K562 (cell line): ENCODE measurements around the gene ALKBH3. TPM values are rescaled to one million over a fixed set of nuclear protein-coding genes. Genes with fewer than 3 reads are reported as not detected.

Source experiments
- ARID1B ChIP-seq: fragments of 450-650 bp; IDR thresholded peaks from 2 replicates; pipeline ENCODE4 v1.6.1; 2016; ENCODE audit warnings: antibody characterized with exemption, mild to moderate bottlenecking, inconsistent platforms
- BACH1 ChIP-seq: fragments of 200-800 bp; sonication (Bioruptor generic); IDR thresholded peaks from 2 replicates; pipeline ENCODE4 v1.6.1; 2016; ENCODE audit warnings: missing genetic modification characterization, missing compliant biosample characterization
- DIDO1 ChIP-seq: fragments of 450-650 bp; IDR thresholded peaks from 2 replicates; pipeline ENCODE4 v1.6.1; 2016; ENCODE audit warnings: low read depth, missing biosample characterization, missing genetic modification characterization
- DMBX1 ChIP-seq: fragments of 250-450 bp; sonication (Bioruptor Pico); IDR thresholded peaks from 2 replicates; pipeline ENCODE4 v1.8.0; 2022; ENCODE audit warnings: inconsistent platforms, mild to moderate bottlenecking, moderate library complexity, borderline replicate concordance
- ETV1 ChIP-seq: fragments of 450-650 bp; conservative IDR thresholded peaks from 2 replicates; pipeline ENCODE4 v1.6.1; 2016; ENCODE audit warnings: missing genetic modification characterization, control low read depth, low read depth, missing compliant biosample characterization
- GABPB1 ChIP-seq: sonication (generic); formaldehyde crosslinking; IDR thresholded peaks from 2 replicates; pipeline ENCODE4 v1.8.0; 2022; ENCODE audit warnings: mild to moderate bottlenecking, missing genetic modification reagents
- HCFC1 ChIP-seq: IDR thresholded peaks from 2 replicates; pipeline ENCODE4 v1.6.1; 2012; ENCODE audit warnings: low read depth, low read length, improper control_type of control experiment
- JUNB ChIP-seq: fragments of 450-650 bp; formaldehyde crosslinking; conservative IDR thresholded peaks from 2 replicates; pipeline ENCODE4 v1.4.0; 2020; ENCODE audit warnings: mild to moderate bottlenecking
- MBD2 ChIP-seq: sonication (generic); IDR thresholded peaks from 2 replicates; pipeline ENCODE4 v1.6.1; 2016; ENCODE audit warnings: low read depth, borderline replicate concordance
- MTF1 ChIP-seq: fragments of 250-450 bp; sonication (Bioruptor Pico); IDR thresholded peaks from 2 replicates; pipeline ENCODE4 v1.9.0; 2021; ENCODE audit warnings: moderate library complexity, mild to moderate bottlenecking, inconsistent platforms, borderline replicate concordance
- NCOA1 ChIP-seq: fragments of 450-650 bp; IDR thresholded peaks from 2 replicates; pipeline ENCODE4 v1.6.1; 2016; ENCODE audit warnings: low read depth
- POLR2G ChIP-seq: fragments of 200-400 bp; formaldehyde crosslinking; IDR thresholded peaks from 2 replicates; pipeline ENCODE4 v1.6.1; 2017; ENCODE audit warnings: low read depth, mild to moderate bottlenecking, antibody characterized with exemption, low read length, moderate library complexity
- PRMT5 ChIP-seq: sonication (generic); formaldehyde crosslinking; IDR thresholded peaks from 2 replicates; pipeline ENCODE4 v1.5.0; 2020; ENCODE audit warnings: missing genetic modification reagents
- RBM22 ChIP-seq: fragments of 200-400 bp; formaldehyde crosslinking; IDR thresholded peaks from 2 replicates; pipeline ENCODE4 v1.6.1; 2018; ENCODE audit warnings: low read length, low read depth; ENCODE audit not compliant: poor library complexity, severe bottlenecking
- RBM34 ChIP-seq: fragments of 200-400 bp; formaldehyde crosslinking; IDR thresholded peaks from 2 replicates; pipeline ENCODE4 v1.6.1; 2018; ENCODE audit warnings: low read length, borderline replicate concordance; ENCODE audit not compliant: insufficient read depth
- SNIP1 ChIP-seq: fragments of 450-650 bp; IDR thresholded peaks from 2 replicates; pipeline ENCODE4 v1.7.1; 2017; ENCODE audit warnings: low read depth, mild to moderate bottlenecking
- XRCC3 ChIP-seq: fragments of 450-650 bp; IDR thresholded peaks from 2 replicates; pipeline ENCODE4 v1.6.1; 2017; ENCODE audit warnings: mild to moderate bottlenecking, moderate library complexity
- YY1 ChIP-seq, 3 experiments: IDR thresholded peaks; 2 replicates each; pipeline ENCODE4 v1.6.1; 2011; ENCODE audit warnings: low read length in 2 of 3, mild to moderate bottlenecking in 2 of 3, moderate library complexity in 2 of 3, borderline replicate concordance in 1 of 3, control low read depth in 1 of 3, low read depth in 1 of 3; ENCODE audit not compliant: insufficient read depth in 3 of 3, insufficient replicate concordance in 2 of 3, control insufficient read depth in 1 of 3, insufficient read length in 1 of 3; ENCODE audit errors: extremely low read depth in 1 of 3
- ZNF324 ChIP-seq: fragments of 250-450 bp; sonication (Bioruptor Pico); IDR thresholded peaks from 2 replicates; pipeline ENCODE4 v1.4.0; 2020; ENCODE audit warnings: mild to moderate bottlenecking
- ZNF780A ChIP-seq: fragments of 250-450 bp; sonication (Bioruptor Pico); IDR thresholded peaks from 2 replicates; pipeline ENCODE4 v1.5.0; 2021; ENCODE audit warnings: mild to moderate bottlenecking
- ZSCAN32 ChIP-seq: fragments of 450-650 bp; formaldehyde crosslinking; IDR thresholded peaks from 2 replicates; pipeline ENCODE4 v1.4.0; 2020; ENCODE audit warnings: mild to moderate bottlenecking, moderate library complexity
- polyA plus RNA-seq, 8 experiments: library from polyadenylated mRNA; depleted of rRNA in 4 of 8; stranded (reverse) in 5 of 8; unstranded in 3 of 8; fragments of >200 nt; fragmentation: Nextera tagmentation in 2 of 8; fragmentation: Illumina TruSeq in 1 of 8; extraction: Ambion mirVana in 2 of 8; extraction: Trizol in 1 of 8; gene quantifications; 2 replicates each; pipeline versions ENCODE4 v1.2.1 to v1.2.3, GENCODE V29; 2011 to 2014; ENCODE audit warnings: inconsistent platforms in 1 of 8, missing spikeins in 1 of 8
- total RNA-seq, 7 experiments: library from RNA; depleted of rRNA in 6 of 7; stranded (reverse); fragments of >200 nt in 6 of 7; fragmentation: Illumina TruSeq in 2 of 7; extraction: Trizol in 2 of 7; gene quantifications; 2 replicates each; pipeline versions ENCODE4 v1.2.1 to v1.2.3, GENCODE V29; 2011 to 2021; ENCODE audit warnings: low replicate concordance in 1 of 7
- TF ChIP-seq, protein P1 (sequence below): fragments of 450-650 bp; IDR thresholded peaks from 2 replicates; pipeline ENCODE4 v1.6.1; 2014; ENCODE audit warnings: low read depth, mild to moderate bottlenecking, moderate library complexity, borderline replicate concordance
- TF ChIP-seq, protein P2 (sequence below): fragments of 450-650 bp; IDR thresholded peaks from 2 replicates; pipeline ENCODE4 v1.6.1; 2017; ENCODE audit warnings: antibody characterized with exemption
- TF ChIP-seq, protein P3 (sequence below): fragments of 450-650 bp; formaldehyde crosslinking; IDR thresholded peaks from 2 replicates; pipeline ENCODE4 v1.4.0; 2020; ENCODE audit warnings: mild to moderate bottlenecking, moderate library complexity

ALKBH3 gene
- total and polyA plus RNA-seq, 9 of the 15 experiments (the other 6 are each of a cell fraction or from before 2014, with no cell fraction given) = 16.0 to 49.9 (median 36.5) TPM

DNA sequence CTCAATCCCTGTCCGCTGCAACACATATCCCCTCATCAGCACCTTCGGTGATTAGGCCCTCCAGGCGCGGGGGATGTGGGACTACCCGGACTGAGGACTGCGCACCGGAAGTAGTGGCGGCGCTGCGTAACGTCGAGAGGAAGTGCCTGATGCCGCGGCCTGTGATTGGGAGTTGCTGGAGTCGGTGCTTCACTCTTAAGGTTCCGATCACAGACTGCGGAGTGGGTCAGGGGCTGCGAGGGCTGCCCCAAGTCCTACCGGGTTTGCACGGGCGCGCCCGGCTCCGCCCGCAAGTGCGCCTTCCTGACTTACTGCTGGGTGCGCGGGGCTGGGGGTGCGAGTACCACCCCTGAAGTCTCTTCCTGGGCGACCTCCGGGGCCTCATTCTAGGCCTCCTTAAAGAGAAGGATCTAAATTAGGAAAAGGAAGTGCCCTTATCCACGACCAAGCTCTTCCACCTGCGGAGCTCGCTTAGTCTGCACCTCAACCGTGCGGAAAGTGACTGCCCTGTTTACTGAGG, at the start of gene ALKBH3 (continued):
- TF ChIP-seq, protein P1, sequence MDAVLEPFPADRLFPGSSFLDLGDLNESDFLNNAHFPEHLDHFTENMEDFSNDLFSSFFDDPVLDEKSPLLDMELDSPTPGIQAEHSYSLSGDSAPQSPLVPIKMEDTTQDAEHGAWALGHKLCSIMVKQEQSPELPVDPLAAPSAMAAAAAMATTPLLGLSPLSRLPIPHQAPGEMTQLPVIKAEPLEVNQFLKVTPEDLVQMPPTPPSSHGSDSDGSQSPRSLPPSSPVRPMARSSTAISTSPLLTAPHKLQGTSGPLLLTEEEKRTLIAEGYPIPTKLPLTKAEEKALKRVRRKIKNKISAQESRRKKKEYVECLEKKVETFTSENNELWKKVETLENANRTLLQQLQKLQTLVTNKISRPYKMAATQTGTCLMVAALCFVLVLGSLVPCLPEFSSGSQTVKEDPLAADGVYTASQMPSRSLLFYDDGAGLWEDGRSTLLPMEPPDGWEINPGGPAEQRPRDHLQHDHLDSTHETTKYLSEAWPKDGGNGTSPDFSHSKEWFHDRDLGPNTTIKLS = 0 out of 2 replicates have a peak, but pooled peaks have one; percentile 31
- TF ChIP-seq ZSCAN32 (CRISPR knock-in tag) = no peak
- TF ChIP-seq ZNF324 (CRISPR knock-in tag) = no peak
- TF ChIP-seq JUNB (CRISPR knock-in tag) = no peak
- TF ChIP-seq NCOA1 = peak; percentile 97
- no peak for TF ChIP-seq RBM34
- TF ChIP-seq XRCC3 = no peak
- TF ChIP-seq MTF1 (CRISPR knock-in tag) = no peak
- peak; percentile 73 for TF ChIP-seq MBD2
- TF ChIP-seq PRMT5 (CRISPR knock-in tag) = no peak
- TF ChIP-seq POLR2G = peak; percentile 81
- TF ChIP-seq, protein P2, sequence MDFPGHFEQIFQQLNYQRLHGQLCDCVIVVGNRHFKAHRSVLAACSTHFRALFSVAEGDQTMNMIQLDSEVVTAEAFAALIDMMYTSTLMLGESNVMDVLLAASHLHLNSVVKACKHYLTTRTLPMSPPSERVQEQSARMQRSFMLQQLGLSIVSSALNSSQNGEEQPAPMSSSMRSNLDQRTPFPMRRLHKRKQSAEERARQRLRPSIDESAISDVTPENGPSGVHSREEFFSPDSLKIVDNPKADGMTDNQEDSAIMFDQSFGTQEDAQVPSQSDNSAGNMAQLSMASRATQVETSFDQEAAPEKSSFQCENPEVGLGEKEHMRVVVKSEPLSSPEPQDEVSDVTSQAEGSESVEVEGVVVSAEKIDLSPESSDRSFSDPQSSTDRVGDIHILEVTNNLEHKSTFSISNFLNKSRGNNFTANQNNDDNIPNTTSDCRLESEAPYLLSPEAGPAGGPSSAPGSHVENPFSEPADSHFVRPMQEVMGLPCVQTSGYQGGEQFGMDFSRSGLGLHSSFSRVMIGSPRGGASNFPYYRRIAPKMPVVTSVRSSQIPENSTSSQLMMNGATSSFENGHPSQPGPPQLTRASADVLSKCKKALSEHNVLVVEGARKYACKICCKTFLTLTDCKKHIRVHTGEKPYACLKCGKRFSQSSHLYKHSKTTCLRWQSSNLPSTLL = no peak
- peak; percentile 44; the same call in 1 of the 2 replicates for TF ChIP-seq ETV1 (tag)
- TF ChIP-seq BACH1 (tag) = no peak
- TF ChIP-seq, protein P3, sequence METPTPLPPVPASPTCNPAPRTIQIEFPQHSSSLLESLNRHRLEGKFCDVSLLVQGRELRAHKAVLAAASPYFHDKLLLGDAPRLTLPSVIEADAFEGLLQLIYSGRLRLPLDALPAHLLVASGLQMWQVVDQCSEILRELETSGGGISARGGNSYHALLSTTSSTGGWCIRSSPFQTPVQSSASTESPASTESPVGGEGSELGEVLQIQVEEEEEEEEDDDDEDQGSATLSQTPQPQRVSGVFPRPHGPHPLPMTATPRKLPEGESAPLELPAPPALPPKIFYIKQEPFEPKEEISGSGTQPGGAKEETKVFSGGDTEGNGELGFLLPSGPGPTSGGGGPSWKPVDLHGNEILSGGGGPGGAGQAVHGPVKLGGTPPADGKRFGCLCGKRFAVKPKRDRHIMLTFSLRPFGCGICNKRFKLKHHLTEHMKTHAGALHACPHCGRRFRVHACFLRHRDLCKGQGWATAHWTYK (CRISPR knock-in tag) = no peak
- TF ChIP-seq SNIP1 = no peak
- peak; percentile 60; the same call in 1 of the 2 replicates for TF ChIP-seq DMBX1 (CRISPR knock-in tag)
- TF ChIP-seq HCFC1 = peak; percentile 82
- peak; percentile 52 for TF ChIP-seq RBM22
- TF ChIP-seq ZNF780A = no peak
- peak; percentile 100 for TF ChIP-seq DIDO1
- TF ChIP-seq YY1 (IDR thresholded peaks at IDR 0.05; ENCODE audit: borderline replicate concordance in 1 of 3, control insufficient read depth in 1 of 3, extremely low read depth in 1 of 3, insufficient read depth in 3 of 3, insufficient read length in 1 of 3, insufficient replicate concordance in 2 of 3, low read depth in 1 of 3, low read length in 2 of 3) = no peak
- TF ChIP-seq GABPB1 = peak; percentile 99
- TF ChIP-seq ARID1B = no peak
